GM23338 (cell line): Measurements from ENCODE around the gene GRID1.

ENCODE experiments used
- CREB1 ChIP-seq: fragments of 250-450 bp; sonication (Bioruptor Pico); IDR thresholded peaks from 2 replicates; pipeline ENCODE4 v1.5.0; 2020; ENCODE audit warnings: low read depth, mild to moderate bottlenecking, moderate library complexity
- EZH2 ChIP-seq: fragments of 200-600 bp; sonication (generic); IDR thresholded peaks from one replicate; pipeline ENCODE4 v1.8.0; 2017; ENCODE audit warnings: antibody characterized with exemption, mild to moderate bottlenecking, low read depth; ENCODE audit not compliant: unreplicated experiment
- EZH2phosphoT487 ChIP-seq: fragments of 200-600 bp; sonication (generic); IDR thresholded peaks from one replicate; pipeline ENCODE4 v1.8.1; 2018; ENCODE audit warnings: antibody characterized with exemption; ENCODE audit not compliant: unreplicated experiment
- JUNB ChIP-seq: IDR thresholded peaks from one replicate; pipeline ENCODE4 v1.6.1; 2016; ENCODE audit warnings: antibody characterized with exemption; ENCODE audit not compliant: unreplicated experiment
- POLR2AphosphoS5 ChIP-seq: IDR thresholded peaks from 2 replicates; pipeline ENCODE4 v1.6.1; 2016; ENCODE audit warnings: antibody characterized with exemption, low read depth
- STAT1 ChIP-seq: IDR thresholded peaks from one replicate; pipeline ENCODE4 v1.6.1; 2016; ENCODE audit warnings: antibody characterized with exemption; ENCODE audit not compliant: unreplicated experiment
- ZNF114 ChIP-seq: fragments of 250-450 bp; sonication (Bioruptor Pico); IDR thresholded peaks from 2 replicates; pipeline ENCODE4 v1.5.0; 2020; ENCODE audit warnings: mild to moderate bottlenecking, moderate library complexity
- TF ChIP-seq, protein P1 (sequence below), 2 experiments: fragments of 200-600 bp in 1 of 2; sonication (generic) in 1 of 2; conservative IDR thresholded peaks; 2 replicates each; pipeline versions ENCODE4 v1.5.1 to v1.6.1; 2016 to 2017; ENCODE audit warnings: antibody characterized with exemption in 2 of 2, low read depth in 2 of 2, mild to moderate bottlenecking in 2 of 2, moderate library complexity in 1 of 2
- TF ChIP-seq, protein P2 (sequence below): IDR thresholded peaks from 2 replicates; pipeline ENCODE4 v1.6.1; 2016; ENCODE audit warnings: antibody characterized with exemption
- TF ChIP-seq, protein P3 (sequence below): IDR thresholded peaks from one replicate; pipeline ENCODE4 v1.6.1; 2018; ENCODE audit warnings: antibody characterized with exemption; ENCODE audit not compliant: unreplicated experiment
- TF ChIP-seq, protein P4 (sequence below): fragments of 250-450 bp; sonication (Bioruptor Pico); IDR thresholded peaks from 2 replicates; pipeline ENCODE4 v1.5.0; 2020; ENCODE audit warnings: mild to moderate bottlenecking, moderate library complexity

DNA sequence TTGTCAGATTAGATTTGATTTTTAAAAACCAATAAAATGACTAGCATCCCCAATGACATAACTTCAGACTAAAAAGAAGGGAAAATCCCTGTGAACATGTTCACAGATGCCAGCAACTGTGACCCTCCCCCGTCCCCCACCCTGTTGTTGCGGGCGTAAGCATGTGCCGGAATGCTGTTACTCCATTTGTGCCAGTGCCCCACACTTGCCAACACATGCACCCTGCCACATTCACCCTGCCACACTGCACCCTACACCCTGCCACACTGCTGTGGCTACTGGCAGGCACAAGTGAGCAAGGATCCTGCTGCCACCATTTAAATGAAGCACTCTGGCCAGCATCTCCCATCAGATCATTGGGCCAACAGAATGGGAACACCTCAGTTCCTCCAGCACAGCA is 540.2 kb downstream of the GRID1 start:
- TF ChIP-seq STAT1 (no peak), POLR2AphosphoS5 (no peak), EZH2phosphoT487 (no peak), CREB1 (CRISPR knock-in tag) (no peak), EZH2 (no peak), JUNB (no peak), ZNF114 (CRISPR knock-in tag) (no peak)
- TF ChIP-seq, protein P1, sequence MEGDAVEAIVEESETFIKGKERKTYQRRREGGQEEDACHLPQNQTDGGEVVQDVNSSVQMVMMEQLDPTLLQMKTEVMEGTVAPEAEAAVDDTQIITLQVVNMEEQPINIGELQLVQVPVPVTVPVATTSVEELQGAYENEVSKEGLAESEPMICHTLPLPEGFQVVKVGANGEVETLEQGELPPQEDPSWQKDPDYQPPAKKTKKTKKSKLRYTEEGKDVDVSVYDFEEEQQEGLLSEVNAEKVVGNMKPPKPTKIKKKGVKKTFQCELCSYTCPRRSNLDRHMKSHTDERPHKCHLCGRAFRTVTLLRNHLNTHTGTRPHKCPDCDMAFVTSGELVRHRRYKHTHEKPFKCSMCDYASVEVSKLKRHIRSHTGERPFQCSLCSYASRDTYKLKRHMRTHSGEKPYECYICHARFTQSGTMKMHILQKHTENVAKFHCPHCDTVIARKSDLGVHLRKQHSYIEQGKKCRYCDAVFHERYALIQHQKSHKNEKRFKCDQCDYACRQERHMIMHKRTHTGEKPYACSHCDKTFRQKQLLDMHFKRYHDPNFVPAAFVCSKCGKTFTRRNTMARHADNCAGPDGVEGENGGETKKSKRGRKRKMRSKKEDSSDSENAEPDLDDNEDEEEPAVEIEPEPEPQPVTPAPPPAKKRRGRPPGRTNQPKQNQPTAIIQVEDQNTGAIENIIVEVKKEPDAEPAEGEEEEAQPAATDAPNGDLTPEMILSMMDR (conservative IDR thresholded peaks at IDR 0.05; ENCODE audit: low read depth in 2 of 2), result no peak
- TF ChIP-seq, protein P2, sequence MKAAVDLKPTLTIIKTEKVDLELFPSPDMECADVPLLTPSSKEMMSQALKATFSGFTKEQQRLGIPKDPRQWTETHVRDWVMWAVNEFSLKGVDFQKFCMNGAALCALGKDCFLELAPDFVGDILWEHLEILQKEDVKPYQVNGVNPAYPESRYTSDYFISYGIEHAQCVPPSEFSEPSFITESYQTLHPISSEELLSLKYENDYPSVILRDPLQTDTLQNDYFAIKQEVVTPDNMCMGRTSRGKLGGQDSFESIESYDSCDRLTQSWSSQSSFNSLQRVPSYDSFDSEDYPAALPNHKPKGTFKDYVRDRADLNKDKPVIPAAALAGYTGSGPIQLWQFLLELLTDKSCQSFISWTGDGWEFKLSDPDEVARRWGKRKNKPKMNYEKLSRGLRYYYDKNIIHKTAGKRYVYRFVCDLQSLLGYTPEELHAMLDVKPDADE, result no peak
- TF ChIP-seq, protein P3, sequence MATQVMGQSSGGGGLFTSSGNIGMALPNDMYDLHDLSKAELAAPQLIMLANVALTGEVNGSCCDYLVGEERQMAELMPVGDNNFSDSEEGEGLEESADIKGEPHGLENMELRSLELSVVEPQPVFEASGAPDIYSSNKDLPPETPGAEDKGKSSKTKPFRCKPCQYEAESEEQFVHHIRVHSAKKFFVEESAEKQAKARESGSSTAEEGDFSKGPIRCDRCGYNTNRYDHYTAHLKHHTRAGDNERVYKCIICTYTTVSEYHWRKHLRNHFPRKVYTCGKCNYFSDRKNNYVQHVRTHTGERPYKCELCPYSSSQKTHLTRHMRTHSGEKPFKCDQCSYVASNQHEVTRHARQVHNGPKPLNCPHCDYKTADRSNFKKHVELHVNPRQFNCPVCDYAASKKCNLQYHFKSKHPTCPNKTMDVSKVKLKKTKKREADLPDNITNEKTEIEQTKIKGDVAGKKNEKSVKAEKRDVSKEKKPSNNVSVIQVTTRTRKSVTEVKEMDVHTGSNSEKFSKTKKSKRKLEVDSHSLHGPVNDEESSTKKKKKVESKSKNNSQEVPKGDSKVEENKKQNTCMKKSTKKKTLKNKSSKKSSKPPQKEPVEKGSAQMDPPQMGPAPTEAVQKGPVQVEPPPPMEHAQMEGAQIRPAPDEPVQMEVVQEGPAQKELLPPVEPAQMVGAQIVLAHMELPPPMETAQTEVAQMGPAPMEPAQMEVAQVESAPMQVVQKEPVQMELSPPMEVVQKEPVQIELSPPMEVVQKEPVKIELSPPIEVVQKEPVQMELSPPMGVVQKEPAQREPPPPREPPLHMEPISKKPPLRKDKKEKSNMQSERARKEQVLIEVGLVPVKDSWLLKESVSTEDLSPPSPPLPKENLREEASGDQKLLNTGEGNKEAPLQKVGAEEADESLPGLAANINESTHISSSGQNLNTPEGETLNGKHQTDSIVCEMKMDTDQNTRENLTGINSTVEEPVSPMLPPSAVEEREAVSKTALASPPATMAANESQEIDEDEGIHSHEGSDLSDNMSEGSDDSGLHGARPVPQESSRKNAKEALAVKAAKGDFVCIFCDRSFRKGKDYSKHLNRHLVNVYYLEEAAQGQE, result no peak
- TF ChIP-seq, protein P4, sequence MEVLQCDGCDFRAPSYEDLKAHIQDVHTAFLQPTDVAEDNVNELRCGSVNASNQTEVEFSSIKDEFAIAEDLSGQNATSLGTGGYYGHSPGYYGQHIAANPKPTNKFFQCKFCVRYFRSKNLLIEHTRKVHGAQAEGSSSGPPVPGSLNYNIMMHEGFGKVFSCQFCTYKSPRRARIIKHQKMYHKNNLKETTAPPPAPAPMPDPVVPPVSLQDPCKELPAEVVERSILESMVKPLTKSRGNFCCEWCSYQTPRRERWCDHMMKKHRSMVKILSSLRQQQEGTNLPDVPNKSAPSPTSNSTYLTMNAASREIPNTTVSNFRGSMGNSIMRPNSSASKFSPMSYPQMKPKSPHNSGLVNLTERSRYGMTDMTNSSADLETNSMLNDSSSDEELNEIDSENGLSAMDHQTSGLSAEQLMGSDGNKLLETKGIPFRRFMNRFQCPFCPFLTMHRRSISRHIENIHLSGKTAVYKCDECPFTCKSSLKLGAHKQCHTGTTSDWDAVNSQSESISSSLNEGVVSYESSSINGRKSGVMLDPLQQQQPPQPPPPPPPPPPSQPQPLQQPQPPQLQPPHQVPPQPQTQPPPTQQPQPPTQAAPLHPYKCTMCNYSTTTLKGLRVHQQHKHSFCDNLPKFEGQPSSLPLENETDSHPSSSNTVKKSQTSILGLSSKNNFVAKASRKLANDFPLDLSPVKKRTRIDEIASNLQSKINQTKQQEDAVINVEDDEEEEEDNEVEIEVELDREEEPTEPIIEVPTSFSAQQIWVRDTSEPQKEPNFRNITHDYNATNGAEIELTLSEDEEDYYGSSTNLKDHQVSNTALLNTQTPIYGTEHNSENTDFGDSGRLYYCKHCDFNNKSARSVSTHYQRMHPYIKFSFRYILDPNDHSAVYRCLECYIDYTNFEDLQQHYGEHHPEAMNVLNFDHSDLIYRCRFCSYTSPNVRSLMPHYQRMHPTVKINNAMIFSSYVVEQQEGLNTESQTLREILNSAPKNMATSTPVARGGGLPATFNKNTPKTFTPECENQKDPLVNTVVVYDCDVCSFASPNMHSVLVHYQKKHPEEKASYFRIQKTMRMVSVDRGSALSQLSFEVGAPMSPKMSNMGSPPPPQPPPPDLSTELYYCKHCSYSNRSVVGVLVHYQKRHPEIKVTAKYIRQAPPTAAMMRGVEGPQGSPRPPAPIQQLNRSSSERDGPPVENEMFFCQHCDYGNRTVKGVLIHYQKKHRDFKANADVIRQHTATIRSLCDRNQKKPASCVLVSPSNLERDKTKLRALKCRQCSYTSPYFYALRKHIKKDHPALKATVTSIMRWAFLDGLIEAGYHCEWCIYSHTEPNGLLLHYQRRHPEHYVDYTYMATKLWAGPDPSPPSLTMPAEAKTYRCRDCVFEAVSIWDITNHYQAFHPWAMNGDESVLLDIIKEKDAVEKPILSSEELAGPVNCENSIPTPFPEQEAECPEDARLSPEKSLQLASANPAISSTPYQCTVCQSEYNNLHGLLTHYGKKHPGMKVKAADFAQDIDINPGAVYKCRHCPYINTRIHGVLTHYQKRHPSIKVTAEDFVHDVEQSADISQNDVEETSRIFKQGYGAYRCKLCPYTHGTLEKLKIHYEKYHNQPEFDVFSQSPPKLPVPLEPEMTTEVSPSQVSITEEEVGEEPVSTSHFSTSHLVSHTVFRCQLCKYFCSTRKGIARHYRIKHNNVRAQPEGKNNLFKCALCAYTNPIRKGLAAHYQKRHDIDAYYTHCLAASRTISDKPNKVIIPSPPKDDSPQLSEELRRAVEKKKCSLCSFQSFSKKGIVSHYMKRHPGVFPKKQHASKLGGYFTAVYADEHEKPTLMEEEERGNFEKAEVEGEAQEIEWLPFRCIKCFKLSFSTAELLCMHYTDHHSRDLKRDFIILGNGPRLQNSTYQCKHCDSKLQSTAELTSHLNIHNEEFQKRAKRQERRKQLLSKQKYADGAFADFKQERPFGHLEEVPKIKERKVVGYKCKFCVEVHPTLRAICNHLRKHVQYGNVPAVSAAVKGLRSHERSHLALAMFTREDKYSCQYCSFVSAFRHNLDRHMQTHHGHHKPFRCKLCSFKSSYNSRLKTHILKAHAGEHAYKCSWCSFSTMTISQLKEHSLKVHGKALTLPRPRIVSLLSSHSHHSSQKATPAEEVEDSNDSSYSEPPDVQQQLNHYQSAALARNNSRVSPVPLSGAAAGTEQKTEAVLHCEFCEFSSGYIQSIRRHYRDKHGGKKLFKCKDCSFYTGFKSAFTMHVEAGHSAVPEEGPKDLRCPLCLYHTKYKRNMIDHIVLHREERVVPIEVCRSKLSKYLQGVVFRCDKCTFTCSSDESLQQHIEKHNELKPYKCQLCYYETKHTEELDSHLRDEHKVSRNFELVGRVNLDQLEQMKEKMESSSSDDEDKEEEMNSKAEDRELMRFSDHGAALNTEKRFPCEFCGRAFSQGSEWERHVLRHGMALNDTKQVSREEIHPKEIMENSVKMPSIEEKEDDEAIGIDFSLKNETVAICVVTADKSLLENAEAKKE (CRISPR knock-in tag), result no peak
